OCI-LY7 (cell line): ENCODE results near the gene USP15.

Experiments used
- CTCF ChIP-seq: fragments of 200-600 bp; sonication (generic); conservative IDR thresholded peaks from 2 replicates; pipeline ENCODE4 v1.5.1; 2014; ENCODE audit warnings: mild to moderate bottlenecking, antibody characterized with exemption, low read length, moderate library complexity, mixed read lengths
- EZH2phosphoT487 ChIP-seq: fragments of 200-600 bp; sonication (generic); IDR thresholded peaks from 2 replicates; pipeline ENCODE4 v1.6.1; 2018; ENCODE audit warnings: low read depth, borderline replicate concordance, mild to moderate bottlenecking, mixed run types, antibody characterized with exemption, low read length, moderate library complexity, mixed read lengths

DNA sequence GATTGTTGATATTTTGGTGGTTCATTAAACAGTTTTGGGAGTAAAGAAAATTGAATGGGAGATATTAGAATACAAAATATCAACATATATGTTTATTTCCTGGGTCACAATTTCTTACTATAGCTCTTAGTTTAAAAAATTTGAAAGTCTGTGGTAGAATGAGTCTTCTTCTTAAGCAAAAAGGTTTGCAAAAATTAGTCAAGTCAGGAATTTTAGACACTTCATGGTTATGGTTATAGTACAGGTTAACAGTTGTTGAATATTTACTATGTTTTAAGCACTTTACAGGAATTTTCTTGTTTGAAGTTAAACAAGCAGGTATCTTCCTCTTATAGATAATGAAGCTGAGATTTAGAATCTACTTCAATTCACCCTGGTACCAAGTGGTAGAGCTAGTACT, 56.8 kb downstream of the USP15 start:
- TF ChIP-seq CTCF (no peak), EZH2phosphoT487 (no peak)
